Kidney (tissue), 14 donors: ENCODE results near the gene PTAFR. TPM values are rescaled to one million over a fixed set of nuclear protein-coding genes. Genes with fewer than 3 reads are reported as not detected.
A peak's percentile ranks its signal among the peaks of the same experiment; 100 is the strongest.

ENCODE experiments used
- DNase-seq, 5 donors: peaks; one replicate each; pipeline ENCODE4 v3.0.0-alpha.2; 2013 to 2020
- FAIRE-seq: peaks from 2 replicates; lab custom pipeline; 2012; peaks lifted over from hg19 to GRCh38; lab: Jason Lieb, UNC
- H3K27ac ChIP-seq, 2 donors: one replicate each; pipeline ENCODE4 v1.7.0; 2013; ENCODE audit warnings: low read depth in 2 of 2, low read length in 2 of 2, inconsistent platforms in 1 of 2
- H3K27me3 ChIP-seq: one replicate; pipeline ENCODE4 v1.7.1; 2013; ENCODE audit warnings: low read length, inconsistent platforms; ENCODE audit not compliant: control insufficient read depth, insufficient read depth
- H3K36me3 ChIP-seq, 3 donors: one replicate each; pipeline versions ENCODE4 v1.7.0 to v1.7.1; 2013; ENCODE audit warnings: low read length in 3 of 3, control low read depth in 1 of 3, inconsistent platforms in 1 of 3; ENCODE audit not compliant: insufficient read depth in 3 of 3, control insufficient read depth in 2 of 3
- H3K4me1 ChIP-seq, 3 donors: one replicate each; pipeline versions ENCODE4 v1.7.0 to v1.7.1; 2013; ENCODE audit warnings: low read length in 3 of 3, inconsistent platforms in 1 of 3, low read depth in 1 of 3; ENCODE audit not compliant: control insufficient read depth in 2 of 3, insufficient read depth in 2 of 3
- H3K4me3 ChIP-seq, 3 donors: one replicate each; pipeline versions ENCODE4 v1.7.0 to v1.8.1; 2013; ENCODE audit warnings: low read length in 3 of 3, control low read depth in 1 of 3, inconsistent platforms in 1 of 3
- H3K9ac ChIP-seq, 3 donors: one replicate each; pipeline versions ENCODE4 v1.7.0 to v1.7.1; 2013; ENCODE audit warnings: low read length in 3 of 3, control low read depth in 1 of 3, inconsistent platforms in 1 of 3
- H3K9me3 ChIP-seq, 3 donors: one replicate each; pipeline versions ENCODE4 v1.7.0 to v1.7.1; 2013; ENCODE audit warnings: low read length in 3 of 3, control low read depth in 1 of 3, inconsistent platforms in 1 of 3; ENCODE audit not compliant: control insufficient read depth in 2 of 3, insufficient read depth in 1 of 3
- intact Hi-C: fragments of 100-400 bp; cut with DNase I; formaldehyde crosslinking; loops from one replicate; pipeline ENCODE4 v1.11.1; 2022
- polyA plus RNA-seq: library from polyadenylated mRNA; stranded (reverse); fragments of 350-450 nt; fragmentation: Illumina TruSeq; extraction: RNeasy Lipid Tissue Mini Kit (QIAGEN cat#74804); gene quantifications from one replicate; pipeline ENCODE4 v1.2.3, GENCODE V29; 2014; ENCODE audit warnings: low read depth, low replicate concordance; ENCODE audit not compliant: insufficient read depth
- total RNA-seq: library from RNA; stranded (reverse); fragmentation: NEBNext Ultra II Directional; extraction: Animal tissue kit (Norgen Biotek cat#: 25700); gene quantifications from one replicate; pipeline ENCODE4 v1.2.1, GENCODE V29; 2021
- TF ChIP-seq, protein P1 (sequence below): IDR thresholded peaks from 3 replicates; pipeline ENCODE4 v1.5.1; 2012; ENCODE audit warnings: mild to moderate bottlenecking, moderate library complexity, borderline replicate concordance; ENCODE audit not compliant: insufficient read depth; ENCODE audit errors: extremely low read depth
- donor health status: control.
- donor health status: control.
- donor health status: control.
- donor health status: control.
- donor health status: control.
- donor health status: DM: yes; HTN: yes; CAD: no.
- donor health status: Normal renal cell carcinoma (clear cell type).

Gene PTAFR
- total and polyA plus RNA-seq, 2 donors from 2014 or later, result 2.4 to 16.4 TPM

DNA sequence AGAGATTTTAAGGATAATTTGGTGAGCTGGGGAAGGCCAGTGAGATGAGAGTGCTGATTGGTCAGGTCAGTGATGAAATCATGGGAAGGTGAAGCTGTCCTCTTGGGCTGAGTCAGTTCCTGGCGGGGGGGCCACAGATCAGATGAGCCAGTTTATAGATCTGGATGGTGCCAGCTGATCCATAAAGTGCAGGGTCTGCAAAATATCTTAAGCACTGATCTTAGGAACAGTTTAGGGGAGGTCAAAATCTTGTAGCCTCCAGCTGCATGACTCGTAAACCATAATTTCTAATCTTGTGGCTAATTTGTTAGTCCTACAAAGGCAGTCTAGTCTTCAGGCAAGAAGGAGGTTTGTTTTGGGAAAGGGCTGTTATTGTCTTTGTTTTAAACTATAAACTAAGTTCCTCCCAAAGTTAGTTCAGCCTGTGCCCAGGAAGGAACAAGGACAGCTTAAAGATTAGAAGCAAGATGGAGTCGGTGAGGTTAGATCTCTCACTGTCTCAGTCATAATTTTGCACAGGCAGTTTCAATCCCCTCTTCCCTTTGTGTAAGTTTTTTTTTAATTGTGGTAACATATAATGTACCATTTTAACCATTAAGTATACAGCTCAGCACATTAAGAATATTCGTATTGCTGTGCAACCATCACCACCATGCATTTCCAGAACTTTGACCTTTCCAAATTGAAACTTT lies 39.4 kb downstream of the PTAFR start:
- intact Hi-C loops, result no loop called here
- TF ChIP-seq, protein P1, sequence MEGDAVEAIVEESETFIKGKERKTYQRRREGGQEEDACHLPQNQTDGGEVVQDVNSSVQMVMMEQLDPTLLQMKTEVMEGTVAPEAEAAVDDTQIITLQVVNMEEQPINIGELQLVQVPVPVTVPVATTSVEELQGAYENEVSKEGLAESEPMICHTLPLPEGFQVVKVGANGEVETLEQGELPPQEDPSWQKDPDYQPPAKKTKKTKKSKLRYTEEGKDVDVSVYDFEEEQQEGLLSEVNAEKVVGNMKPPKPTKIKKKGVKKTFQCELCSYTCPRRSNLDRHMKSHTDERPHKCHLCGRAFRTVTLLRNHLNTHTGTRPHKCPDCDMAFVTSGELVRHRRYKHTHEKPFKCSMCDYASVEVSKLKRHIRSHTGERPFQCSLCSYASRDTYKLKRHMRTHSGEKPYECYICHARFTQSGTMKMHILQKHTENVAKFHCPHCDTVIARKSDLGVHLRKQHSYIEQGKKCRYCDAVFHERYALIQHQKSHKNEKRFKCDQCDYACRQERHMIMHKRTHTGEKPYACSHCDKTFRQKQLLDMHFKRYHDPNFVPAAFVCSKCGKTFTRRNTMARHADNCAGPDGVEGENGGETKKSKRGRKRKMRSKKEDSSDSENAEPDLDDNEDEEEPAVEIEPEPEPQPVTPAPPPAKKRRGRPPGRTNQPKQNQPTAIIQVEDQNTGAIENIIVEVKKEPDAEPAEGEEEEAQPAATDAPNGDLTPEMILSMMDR, result no peak
- Histone ChIP-seq H3K4me1 (peaks cover 0 to 2% (median 0%) of the 10 kb centered on the region in 3 donors), H3K27me3 (no peaks in the 10 kb centered on the region), H3K27ac (no peak overlapping the region), H3K36me3 (no peaks in the 10 kb centered on the region), H3K9ac (no peak overlapping the region), H3K4me3 (no peak overlapping the region), H3K9me3 (no peaks in the 10 kb centered on the region)
- no peak for DNase-seq
- no peak for FAIRE-seq

DNA sequence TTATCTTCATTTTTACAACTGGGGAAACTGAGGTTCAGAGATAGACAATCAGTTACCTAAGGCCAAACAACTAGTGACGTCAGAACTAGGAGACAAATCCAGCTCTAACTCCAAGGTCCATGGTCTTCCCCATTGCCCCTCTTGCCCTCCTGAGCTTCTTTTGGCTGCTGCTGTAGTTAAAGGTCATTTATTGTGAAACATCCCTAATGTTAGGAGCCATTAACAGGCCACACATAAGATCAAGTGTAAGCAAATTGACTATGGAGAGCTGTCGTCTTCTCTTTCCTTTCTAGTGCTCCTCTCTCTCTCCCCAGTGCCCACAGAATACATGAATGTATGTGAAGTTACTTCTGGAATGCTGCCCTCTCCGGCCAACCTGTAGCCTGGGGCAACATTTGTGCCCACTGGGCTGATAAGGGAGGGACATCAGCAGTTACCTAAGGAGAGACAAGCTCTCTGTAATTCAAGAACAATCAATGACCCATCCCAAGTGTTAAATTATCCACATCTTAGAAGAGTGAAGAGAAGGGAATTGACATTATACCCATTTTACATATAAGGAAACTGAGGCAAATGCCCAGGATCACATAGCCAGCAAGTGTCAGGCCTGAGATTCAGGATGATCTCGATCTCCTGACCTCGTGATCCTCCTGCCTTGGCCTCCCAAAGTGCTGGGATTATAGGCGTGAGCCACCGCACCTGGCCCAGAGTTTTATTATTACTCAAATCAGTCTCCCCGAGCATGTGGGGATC lies 40.1 kb downstream of the PTAFR start:
- no peak for DNase-seq
- no peak overlapping the region for H3K4me3 ChIP-seq
- intact Hi-C loops, result no loop called here
- no peak for FAIRE-seq
- H3K9ac ChIP-seq, result no peak overlapping the region
- peaks cover 0 to 2% (median 0%) of the 10 kb centered on the region in 3 donors for H3K4me1 ChIP-seq
- no peaks in the 10 kb centered on the region for H3K36me3 ChIP-seq
- H3K27me3 ChIP-seq, result no peaks in the 10 kb centered on the region
- H3K27ac ChIP-seq, result no peak overlapping the region
- H3K9me3 ChIP-seq, result no peaks in the 10 kb centered on the region
- TF ChIP-seq, protein P1, result no peak

DNA sequence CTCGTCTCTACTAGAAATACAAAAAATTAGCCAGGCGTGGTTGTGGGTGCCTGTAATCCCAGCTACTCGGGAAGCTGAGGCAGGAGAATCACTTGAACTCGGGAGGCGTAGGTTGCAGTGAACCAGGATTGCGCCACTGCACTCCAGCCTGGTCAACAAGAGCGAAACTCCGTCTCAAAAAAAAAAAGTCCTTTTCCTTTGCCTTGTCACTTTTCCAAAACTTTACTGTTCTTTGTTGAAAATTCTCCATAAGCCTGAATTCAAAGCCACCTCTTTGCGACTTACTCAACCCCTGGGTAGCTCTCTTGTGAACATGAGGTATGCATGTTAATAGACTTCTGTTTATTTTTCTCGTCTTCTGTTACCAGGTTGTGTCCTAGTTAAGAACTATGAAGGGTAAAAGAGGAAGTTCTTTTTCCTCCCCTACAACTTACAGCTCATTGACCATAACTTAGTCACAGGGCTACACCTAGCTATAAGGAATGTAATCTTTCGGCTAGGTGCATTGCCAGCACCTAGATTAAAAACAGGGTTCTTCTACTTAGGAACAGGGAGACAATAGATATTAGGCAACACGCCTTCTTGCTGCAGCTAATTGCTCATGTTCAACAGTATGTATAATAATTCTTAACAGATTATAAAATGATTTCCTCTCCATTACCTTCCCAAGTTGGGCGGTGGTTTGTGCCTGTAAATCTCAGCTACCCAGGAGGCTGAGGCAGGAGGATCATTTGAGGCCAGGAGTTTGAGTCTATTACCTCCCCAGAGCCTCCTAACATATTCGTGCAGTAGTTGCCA lies 40.9 kb downstream of the PTAFR start:
- Histone ChIP-seq H3K36me3 (no peaks in the 10 kb centered on the region), H3K27ac (peak overlapping the region; percentile 47 to 48), H3K9ac (no peak overlapping the region), H3K4me3 (peak overlapping the region in 1 of 3 donors; percentile 23), H3K4me1 (peaks cover 0 to 2% (median 0%) of the 10 kb centered on the region in 3 donors), H3K9me3 (no peaks in the 10 kb centered on the region), H3K27me3 (no peaks in the 10 kb centered on the region)
- intact Hi-C loops, result no loop called here
- TF ChIP-seq, protein P1, result no peak
- FAIRE-seq (no peak), DNase-seq (peak in 3 of 5 donors; percentile 61 to 74 (median 64))
